HG02588 (cell line): ENCODE measurements around the gene ERAP2.
"Not testable (repeated sequence)": the region's sequence is repeated elsewhere in the genome, so short reads cannot be mapped to it uniquely, and the experiment has no call there.

Experiments used
- ATAC-seq: cut with Tn5 transposase; IDR thresholded peaks from one replicate; pipeline ENCODE4 v1.9.1; 2021; ENCODE audit warnings: mild to moderate bottlenecking, moderate library complexity; ENCODE audit not compliant: unreplicated experiment

The ERAP2 gene

DNA sequence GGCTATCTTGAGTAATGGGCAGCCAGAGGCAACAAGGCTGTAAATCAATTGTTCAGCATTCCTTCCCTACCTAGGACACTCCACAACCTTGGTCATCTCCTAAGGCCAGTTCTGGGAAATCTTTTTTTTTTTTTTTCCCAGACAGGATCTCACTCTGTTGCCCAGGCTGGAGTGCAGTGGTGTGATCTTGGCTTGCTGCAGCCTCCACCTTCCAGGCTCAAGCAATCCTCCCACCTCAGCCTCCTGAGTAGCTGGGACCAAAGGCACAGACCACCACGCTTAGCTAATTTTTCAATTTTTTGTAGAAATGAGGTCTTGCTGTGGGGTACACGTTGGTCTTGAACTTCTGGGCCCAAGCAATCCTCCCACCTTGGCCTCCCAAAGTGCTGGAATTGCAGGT lies 54.7 kb downstream of the ERAP2 start:
- ATAC-seq: not testable (repeated sequence)

DNA sequence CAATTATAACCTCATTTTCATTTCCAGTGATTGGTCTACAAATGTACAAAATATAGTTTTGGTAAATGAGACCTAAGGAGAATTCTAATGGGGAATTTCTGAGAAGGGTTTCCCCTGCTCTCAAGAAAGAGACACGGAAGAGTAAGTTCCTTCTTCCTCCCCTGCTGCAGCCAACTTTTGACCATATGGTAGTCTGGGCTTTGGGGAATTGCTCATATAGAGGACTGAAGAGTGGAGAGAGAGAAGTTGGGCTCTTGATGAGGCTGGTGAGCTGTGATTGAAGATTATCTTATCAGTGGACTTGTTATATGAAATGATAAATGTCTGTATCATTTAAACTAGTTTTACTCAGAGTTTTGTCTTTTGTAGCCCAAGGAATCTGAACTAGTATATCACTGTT lies 55.3 kb downstream of the ERAP2 start:
- no peak for ATAC-seq

DNA sequence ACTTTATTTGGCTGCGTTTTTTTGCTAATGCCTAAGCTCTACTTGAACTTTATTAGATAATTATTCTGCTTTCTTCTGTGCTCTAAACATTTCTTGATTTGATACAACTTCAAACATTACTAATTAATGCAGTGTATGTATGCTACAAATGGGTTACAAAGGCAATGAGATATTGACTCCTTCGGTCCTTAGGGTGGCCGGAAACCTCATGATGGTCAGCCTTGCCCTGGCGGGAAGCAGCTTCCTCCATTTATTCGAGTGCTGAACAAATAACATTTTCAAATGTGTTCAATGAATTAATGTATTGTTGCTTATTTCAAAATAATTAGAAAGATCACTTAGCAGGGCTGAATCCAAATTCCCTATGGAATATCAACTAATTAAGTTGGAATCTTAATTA lies 55.7 kb downstream of the ERAP2 start:
- no peak for ATAC-seq

GRCh38 chr5:96933764-96934707 lies 57.7 kb downstream of the ERAP2 start:
- ATAC-seq: no peak

- peak; percentile 57 for ATAC-seq
Observed at GRCh38 chr5:96934708-96935558, 58.6 kb downstream of the ERAP2 start.

DNA sequence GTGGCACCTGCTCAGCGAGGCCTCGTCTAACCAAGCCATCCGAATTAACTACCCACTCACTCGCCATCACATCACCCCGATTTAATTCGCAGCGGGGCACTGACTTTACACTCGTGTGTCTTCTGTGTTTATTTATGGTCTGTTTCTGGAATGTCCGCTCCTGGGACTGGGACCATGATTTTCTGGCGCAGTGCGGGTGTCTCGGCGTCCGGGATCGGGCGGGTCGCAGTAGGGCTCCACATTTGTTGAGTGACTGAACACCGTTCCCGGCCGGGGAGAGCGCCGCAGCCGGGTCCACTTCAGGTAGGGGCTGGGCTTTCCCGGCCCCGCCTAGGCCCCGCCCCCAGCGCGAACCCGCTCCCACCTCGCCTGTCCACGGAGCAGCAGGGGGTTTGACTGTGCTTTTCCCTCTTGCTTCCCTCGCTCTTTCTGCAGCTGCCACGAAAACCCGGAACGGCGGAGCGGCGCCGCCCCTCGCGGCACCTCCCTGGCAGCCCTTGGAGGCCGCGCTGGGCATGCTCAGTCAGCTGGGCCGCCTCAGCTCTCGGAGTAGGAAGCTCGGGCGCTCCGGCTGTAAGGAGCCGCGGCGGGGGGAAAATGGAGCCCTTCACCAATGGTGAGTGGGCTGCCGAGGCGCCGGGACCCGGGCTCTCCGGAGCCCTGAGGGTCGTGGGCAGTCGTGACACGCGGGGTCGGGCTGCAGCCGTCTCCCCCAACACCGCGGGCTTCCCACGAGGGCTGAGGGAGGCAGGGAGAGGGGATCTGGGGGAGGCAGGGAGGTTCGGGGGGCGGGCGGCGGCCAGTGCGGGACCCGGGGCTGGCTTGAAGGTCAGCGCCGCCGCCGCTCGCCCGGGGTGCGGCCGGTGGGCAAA lies 59.5 kb downstream of the ERAP2 start, which contains the start of gene LNPEP:
Gene LNPEP, plus strand, starts transcription at position 522 of the 872 bp plus-strand sequence. Its CDS starts 76 bp downstream, at position 598.
- peak; percentile 53 for ATAC-seq

DNA sequence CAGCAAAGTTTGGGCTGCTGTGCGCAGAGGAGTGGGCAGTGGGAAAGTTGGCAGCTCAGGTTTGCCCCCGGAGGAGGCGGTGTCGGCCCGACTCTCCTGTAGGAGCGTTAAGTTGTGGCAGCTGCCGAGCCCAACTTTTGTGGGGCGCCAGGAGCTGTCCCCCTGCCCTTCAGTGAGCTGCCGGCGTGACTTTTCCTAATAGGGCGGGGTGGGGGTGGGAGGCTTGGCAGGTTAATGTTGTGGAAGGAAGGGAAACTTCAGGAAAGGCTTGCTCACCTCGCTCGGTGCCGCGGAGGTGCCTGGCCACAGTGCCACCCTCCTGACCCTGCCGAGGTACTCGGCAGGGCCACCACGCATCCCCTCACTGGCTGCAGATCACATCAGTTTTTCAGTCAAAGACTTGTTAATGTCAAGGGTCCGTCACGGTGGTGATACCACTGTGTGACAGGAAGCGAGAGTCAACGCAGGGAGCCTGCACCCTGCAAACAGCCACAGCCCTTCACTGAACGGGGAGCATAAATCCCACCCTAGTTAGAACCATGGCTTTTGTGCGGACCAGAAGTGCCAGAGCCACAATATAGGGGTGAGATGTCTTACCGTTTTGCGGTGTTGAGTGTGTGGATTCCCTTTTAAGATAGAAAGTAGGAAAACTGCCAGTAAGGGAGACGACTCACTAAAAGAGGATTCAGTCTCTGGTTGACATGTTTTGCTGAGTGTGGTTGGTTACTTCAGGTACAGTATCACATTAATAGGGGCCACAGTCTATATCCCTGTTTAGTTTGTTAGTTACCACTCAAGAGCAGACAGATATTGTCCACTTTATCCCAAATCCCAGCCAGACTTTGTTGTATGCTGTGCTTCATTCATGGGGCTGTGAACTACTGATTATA lies 60.4 kb downstream of the ERAP2 start:
- peak; percentile 20 for ATAC-seq

GRCh38 chr5:96940586-96940985 lies 64.3 kb downstream of the ERAP2 start:
- ATAC-seq: no peak

DNA sequence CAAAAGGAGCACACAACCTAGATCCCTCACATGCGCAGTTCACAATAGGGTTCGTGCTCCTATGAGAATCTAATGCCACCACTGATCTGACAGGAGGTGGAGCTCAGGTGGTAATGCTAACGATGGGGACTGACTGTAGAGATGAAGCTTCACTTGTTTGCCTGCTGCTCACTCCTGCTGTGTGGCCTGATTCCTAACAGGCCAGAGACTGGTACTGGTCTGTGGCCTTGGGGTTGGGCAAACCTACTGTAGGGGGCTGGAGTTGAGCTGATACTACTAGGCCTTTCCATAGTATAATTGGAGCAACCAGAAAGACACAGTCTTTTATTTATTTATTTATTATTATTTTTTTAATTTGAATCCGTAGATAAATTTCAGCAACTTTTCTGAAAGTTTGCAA lies 64.8 kb downstream of the ERAP2 start:
- ATAC-seq: no peak

- ATAC-seq: no peak
Observed at GRCh38 chr5:96942078-96942477, 65.8 kb downstream of the ERAP2 start.

DNA sequence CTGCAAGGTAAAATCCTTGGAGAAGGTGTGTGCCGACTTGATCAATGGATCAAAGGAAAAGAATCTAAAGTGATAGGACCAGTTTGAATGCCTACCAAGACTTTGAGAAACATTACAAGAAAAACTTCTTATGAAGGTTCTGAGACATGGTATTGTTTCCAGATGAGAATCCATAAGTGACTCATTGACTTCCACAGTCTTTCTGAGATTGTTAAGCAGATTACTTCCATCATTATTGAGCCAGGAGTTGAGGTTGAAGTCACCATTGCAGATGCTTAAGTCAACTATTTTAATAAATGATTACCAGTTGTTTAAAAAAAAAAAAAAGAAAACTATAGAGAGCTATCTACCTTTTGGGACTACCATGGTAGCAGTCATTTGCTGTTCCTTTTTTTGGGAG lies 66.6 kb downstream of the ERAP2 start:
- ATAC-seq: no peak

DNA sequence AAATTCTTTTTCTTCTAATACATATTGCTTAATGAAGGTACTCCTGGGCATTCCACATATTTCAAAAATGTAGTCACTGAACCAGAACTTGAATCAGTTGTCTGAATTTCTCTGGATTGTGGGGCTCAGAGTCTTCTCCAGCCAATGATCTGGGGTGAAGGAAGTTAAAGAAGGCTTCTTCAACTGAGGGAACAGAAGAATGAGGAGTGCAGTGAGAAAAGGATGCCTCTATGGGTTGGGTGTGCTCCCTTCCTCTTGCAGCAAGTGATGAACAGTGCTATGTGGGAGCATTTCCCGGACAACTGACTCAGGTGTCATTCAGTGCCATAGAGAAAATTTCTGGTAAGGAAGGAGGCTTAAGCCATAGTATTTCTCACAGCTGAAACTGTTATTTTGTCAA lies 67.5 kb downstream of the ERAP2 start:
- ATAC-seq: no peak

GRCh38 chr5:96945144-96945897 lies 69.0 kb downstream of the ERAP2 start:
- no peak for ATAC-seq

GRCh38 chr5:96946381-96946780 lies 70.1 kb downstream of the ERAP2 start:
- ATAC-seq: no peak

- ATAC-seq: no peak
Observed at GRCh38 chr5:96952118-96952750, 75.9 kb downstream of the ERAP2 start.

DNA sequence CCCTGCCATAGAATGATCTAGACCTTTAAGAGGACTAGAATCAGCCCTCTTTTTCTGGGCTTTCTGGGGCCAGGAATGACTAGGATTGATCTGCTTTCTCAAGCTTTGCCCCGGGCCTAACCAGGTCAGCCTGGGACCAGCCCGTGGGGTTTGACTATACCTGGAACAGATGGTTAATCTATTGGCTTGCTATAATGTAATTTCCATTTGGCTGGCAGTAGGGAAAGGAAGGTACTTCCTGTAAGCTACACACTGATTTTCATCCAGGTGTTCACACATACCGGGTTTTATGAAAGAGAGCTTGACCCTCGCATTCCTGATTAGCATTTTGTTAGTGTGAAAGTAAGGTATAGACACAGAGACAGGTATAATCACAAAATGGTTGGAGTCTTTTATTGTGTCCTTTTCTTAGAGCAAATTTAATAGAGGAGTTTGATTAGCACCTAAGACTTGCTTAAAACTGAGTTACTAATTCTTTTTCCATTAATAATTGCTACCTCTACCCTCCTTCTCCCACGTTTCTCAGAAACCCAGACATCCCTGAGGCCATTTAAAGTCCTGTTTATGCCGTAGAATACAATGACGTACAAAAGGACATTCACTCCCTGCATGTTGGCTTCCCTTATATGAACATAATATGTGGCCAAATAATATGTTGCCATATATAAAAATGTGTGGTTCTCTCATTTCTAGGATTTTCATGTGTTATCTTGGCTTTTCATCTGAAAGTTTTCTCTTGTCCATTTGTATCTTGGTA lies 76.9 kb downstream of the ERAP2 start:
- ATAC-seq: no peak

GRCh38 chr5:96957254-96958049 lies 81.2 kb downstream of the ERAP2 start:
- ATAC-seq: peak; percentile 49
